Fibroblast of lung (primary cell): ENCODE data around the gene CYP2A6.
"Not testable (repeated sequence)": the region's sequence is repeated elsewhere in the genome, so short reads cannot be mapped to it uniquely, and the experiment has no call there.

ENCODE experiments used
- CTCF ChIP-seq, 2 donors: IDR thresholded peaks in 1 of 2; conservative IDR thresholded peaks in 1 of 2; 1 replicate in 1 of 2; 2 replicates in 1 of 2; pipeline ENCODE4 v1.5.1; 2011 to 2012; ENCODE audit warnings: low read length in 2 of 2, control low read depth in 1 of 2, inconsistent platforms in 1 of 2, low read depth in 1 of 2, mild to moderate bottlenecking in 1 of 2
- EZH2 ChIP-seq: IDR thresholded peaks from 2 replicates; pipeline ENCODE4 v1.5.1; 2012; ENCODE audit warnings: low read length, control low read depth, mild to moderate bottlenecking; ENCODE audit errors: missing control alignments

- not testable (repeated sequence) for TF ChIP-seq CTCF (conservative IDR thresholded peaks at IDR 0.05 in 1 of 2, IDR thresholded peaks at IDR 0.05 in 1 of 2; ENCODE audit: low read depth in 1 of 2, low read length in 2 of 2); EZH2
Measured at GRCh38 chr19:40812571-40812970, 37.7 kb downstream of the CYP2A6 start.
